ENCODE measurements around the gene ME2.
A peak's percentile ranks its signal among the peaks of the same experiment; 100 is the strongest.

Gene ME2

GRCh38 chr18:50982802-50983179 is 103.9 kb downstream of the ME2 start:
- Histone ChIP-seq H3K9ac (ENCODE audit: low read depth, low read length, poor library complexity, severe bottlenecking) (no peak overlapping the region), H3K9me2 (replicated peaks; ENCODE audit: low read depth, low read length) (no peaks in the 10 kb centered on the region), H3K4me2 (ENCODE audit: low read depth, low read length, poor library complexity, severe bottlenecking) (no peak overlapping the region), H4K20me1 (ENCODE audit: insufficient read depth, low read length, poor library complexity, severe bottlenecking) (no peaks in the 10 kb centered on the region), H2AFZ (ENCODE audit: low read length) (no peak overlapping the region), H3K27me3 (ENCODE audit: insufficient read depth, low read length, poor library complexity, severe bottlenecking) (no peaks in the 10 kb centered on the region), H3K9me3 (ENCODE audit: insufficient read depth, low read depth, low read length) (no peaks in the 10 kb centered on the region; the same call in 1 of the 2 replicates), H3K79me2 (ENCODE audit: insufficient read depth, low read length) (no peaks in the 10 kb centered on the region), H3K36me3 (ENCODE audit: insufficient read depth, low read length) (no peaks in the 10 kb centered on the region; the same call in 1 of the 2 replicates), H3K4me3 (ENCODE audit: low read length, poor library complexity, severe bottlenecking) (no peak overlapping the region), H3F3A (ENCODE audit: low read depth) (no peaks in the 10 kb centered on the region), H3K4me1 (ENCODE audit: insufficient read depth, low read length, poor library complexity, severe bottlenecking) (no peaks in the 10 kb centered on the region)
- TF ChIP-seq EZH2phosphoT487 (IDR thresholded peaks at IDR 0.05; ENCODE audit: borderline replicate concordance): no peak
- TF ChIP-seq, protein P1, sequence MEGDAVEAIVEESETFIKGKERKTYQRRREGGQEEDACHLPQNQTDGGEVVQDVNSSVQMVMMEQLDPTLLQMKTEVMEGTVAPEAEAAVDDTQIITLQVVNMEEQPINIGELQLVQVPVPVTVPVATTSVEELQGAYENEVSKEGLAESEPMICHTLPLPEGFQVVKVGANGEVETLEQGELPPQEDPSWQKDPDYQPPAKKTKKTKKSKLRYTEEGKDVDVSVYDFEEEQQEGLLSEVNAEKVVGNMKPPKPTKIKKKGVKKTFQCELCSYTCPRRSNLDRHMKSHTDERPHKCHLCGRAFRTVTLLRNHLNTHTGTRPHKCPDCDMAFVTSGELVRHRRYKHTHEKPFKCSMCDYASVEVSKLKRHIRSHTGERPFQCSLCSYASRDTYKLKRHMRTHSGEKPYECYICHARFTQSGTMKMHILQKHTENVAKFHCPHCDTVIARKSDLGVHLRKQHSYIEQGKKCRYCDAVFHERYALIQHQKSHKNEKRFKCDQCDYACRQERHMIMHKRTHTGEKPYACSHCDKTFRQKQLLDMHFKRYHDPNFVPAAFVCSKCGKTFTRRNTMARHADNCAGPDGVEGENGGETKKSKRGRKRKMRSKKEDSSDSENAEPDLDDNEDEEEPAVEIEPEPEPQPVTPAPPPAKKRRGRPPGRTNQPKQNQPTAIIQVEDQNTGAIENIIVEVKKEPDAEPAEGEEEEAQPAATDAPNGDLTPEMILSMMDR (conservative IDR thresholded peaks at IDR 0.05; ENCODE audit: low read length): peak; percentile 53

GRCh38 chr18:50986360-50987087 is 107.6 kb downstream of the ME2 start:
- Histone ChIP-seq H3K79me2 (ENCODE audit: insufficient read depth, low read length) (no peaks in the 10 kb centered on the region), H3K9me2 (replicated peaks; ENCODE audit: low read depth, low read length) (no peaks in the 10 kb centered on the region), H2AFZ (ENCODE audit: low read length) (no peak overlapping the region), H3K4me1 (ENCODE audit: insufficient read depth, low read length, poor library complexity, severe bottlenecking) (no peaks in the 10 kb centered on the region), H4K20me1 (ENCODE audit: insufficient read depth, low read length, poor library complexity, severe bottlenecking) (no peaks in the 10 kb centered on the region), H3F3A (ENCODE audit: low read depth) (no peaks in the 10 kb centered on the region), H3K9ac (ENCODE audit: low read depth, low read length, poor library complexity, severe bottlenecking) (no peak overlapping the region), H3K9me3 (ENCODE audit: insufficient read depth, low read depth, low read length) (no peaks in the 10 kb centered on the region), H3K27me3 (ENCODE audit: insufficient read depth, low read length, poor library complexity, severe bottlenecking) (no peaks in the 10 kb centered on the region), H3K36me3 (ENCODE audit: insufficient read depth, low read length) (no peaks in the 10 kb centered on the region; the same call in 1 of the 2 replicates), H3K4me3 (ENCODE audit: low read length, poor library complexity, severe bottlenecking) (no peak overlapping the region), H3K4me2 (ENCODE audit: low read depth, low read length, poor library complexity, severe bottlenecking) (no peak overlapping the region)
- TF ChIP-seq, protein P1 (conservative IDR thresholded peaks at IDR 0.05; ENCODE audit: low read length): no peak
- no peak for TF ChIP-seq EZH2phosphoT487 (IDR thresholded peaks at IDR 0.05; ENCODE audit: borderline replicate concordance)

DNA sequence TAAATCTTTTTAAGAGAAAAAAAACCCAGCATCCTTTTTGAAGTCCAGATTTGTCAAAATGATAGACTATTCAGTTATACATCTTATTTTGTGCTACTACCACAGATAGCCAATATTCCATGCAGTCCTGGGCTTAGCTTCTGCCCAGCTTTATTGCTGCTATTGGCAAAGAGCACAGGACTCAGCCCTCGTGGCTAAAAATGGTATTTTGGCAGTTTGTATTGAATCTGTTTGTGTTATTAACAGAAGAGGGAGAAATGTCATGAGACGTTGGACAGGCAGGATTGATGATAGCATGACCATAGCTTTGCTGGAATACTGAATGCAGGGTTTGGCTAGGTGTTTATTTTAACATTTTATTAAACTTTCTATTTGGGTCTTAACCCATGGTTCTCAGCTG is 108.3 kb downstream of the ME2 start:
- Histone ChIP-seq H3F3A (ENCODE audit: low read depth) (no peaks in the 10 kb centered on the region), H3K36me3 (ENCODE audit: insufficient read depth, low read length) (no peaks in the 10 kb centered on the region; the same call in 1 of the 2 replicates), H3K4me1 (ENCODE audit: insufficient read depth, low read length, poor library complexity, severe bottlenecking) (no peaks in the 10 kb centered on the region), H3K4me3 (ENCODE audit: low read length, poor library complexity, severe bottlenecking) (no peak overlapping the region), H3K27me3 (ENCODE audit: insufficient read depth, low read length, poor library complexity, severe bottlenecking) (no peaks in the 10 kb centered on the region), H3K79me2 (ENCODE audit: insufficient read depth, low read length) (no peaks in the 10 kb centered on the region), H3K9me2 (replicated peaks; ENCODE audit: low read depth, low read length) (no peaks in the 10 kb centered on the region), H3K9me3 (ENCODE audit: insufficient read depth, low read depth, low read length) (no peaks in the 10 kb centered on the region), H3K9ac (ENCODE audit: low read depth, low read length, poor library complexity, severe bottlenecking) (no peak overlapping the region), H4K20me1 (ENCODE audit: insufficient read depth, low read length, poor library complexity, severe bottlenecking) (no peaks in the 10 kb centered on the region), H2AFZ (ENCODE audit: low read length) (no peak overlapping the region), H3K4me2 (ENCODE audit: low read depth, low read length, poor library complexity, severe bottlenecking) (no peak overlapping the region)
- TF ChIP-seq, protein P1 (conservative IDR thresholded peaks at IDR 0.05; ENCODE audit: low read length): no peak
- no peak for TF ChIP-seq EZH2phosphoT487 (IDR thresholded peaks at IDR 0.05; ENCODE audit: borderline replicate concordance)

Data from Loucy (cell line).